VCaP (cell line): Measurements from ENCODE around the gene AGK.

Source experiments
- H3K27ac ChIP-seq: fragments of 450-650 bp; 2 replicates; pipeline ENCODE4 v1.5.1; 2017
- CTCF ChIP-seq: fragments of 450-650 bp; conservative IDR thresholded peaks from 2 replicates; pipeline ENCODE4 v1.5.1; 2017; ENCODE audit warnings: mild to moderate bottlenecking, moderate library complexity

Gene AGK

GRCh38 chr7:141519623-141520022 is 31.6 kb upstream of the AGK start:
- TF ChIP-seq CTCF = no peak
- no peak overlapping the region for H3K27ac ChIP-seq

DNA sequence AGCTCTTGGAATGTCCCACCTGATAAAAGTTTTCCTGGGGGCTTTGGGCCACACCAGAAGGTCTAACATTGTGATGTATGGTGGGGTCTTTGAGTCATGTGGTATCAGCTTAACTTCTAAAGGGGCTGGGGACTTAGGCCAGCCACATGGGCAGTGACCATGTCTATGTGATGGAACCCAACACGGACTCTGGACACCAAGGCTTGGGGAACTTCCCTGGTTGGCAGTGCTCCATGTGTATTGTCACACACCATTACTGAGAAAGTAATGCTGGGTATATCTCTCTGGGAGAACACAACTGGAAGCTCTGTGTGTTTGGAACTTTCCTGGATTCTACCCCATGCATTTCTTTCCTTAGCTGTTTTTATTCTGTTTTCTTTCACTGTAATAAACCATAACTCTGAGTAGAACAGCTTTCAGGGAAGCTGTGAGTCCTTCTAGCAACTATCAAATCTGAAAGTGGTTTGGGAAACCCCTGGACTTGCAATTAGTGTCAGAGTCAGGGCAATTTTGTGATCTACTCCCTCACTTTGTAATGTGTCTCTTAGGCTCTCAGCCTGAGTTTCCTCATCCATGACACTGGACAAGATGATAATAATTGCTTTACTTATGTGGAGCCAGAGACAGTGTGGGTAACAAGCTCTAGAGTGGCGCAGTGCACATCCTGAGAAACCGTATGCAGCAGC is 28.4 kb upstream of the AGK start:
- TF ChIP-seq CTCF = no peak
- H3K27ac ChIP-seq = no peak overlapping the region

GRCh38 chr7:141525973-141526514 is 25.2 kb upstream of the AGK start:
- TF ChIP-seq CTCF = no peak
- H3K27ac ChIP-seq = no peak overlapping the region

- no peak for TF ChIP-seq CTCF
- H3K27ac ChIP-seq = no peak overlapping the region
Measured at GRCh38 chr7:141527076-141527475, 24.1 kb upstream of the AGK start.

DNA sequence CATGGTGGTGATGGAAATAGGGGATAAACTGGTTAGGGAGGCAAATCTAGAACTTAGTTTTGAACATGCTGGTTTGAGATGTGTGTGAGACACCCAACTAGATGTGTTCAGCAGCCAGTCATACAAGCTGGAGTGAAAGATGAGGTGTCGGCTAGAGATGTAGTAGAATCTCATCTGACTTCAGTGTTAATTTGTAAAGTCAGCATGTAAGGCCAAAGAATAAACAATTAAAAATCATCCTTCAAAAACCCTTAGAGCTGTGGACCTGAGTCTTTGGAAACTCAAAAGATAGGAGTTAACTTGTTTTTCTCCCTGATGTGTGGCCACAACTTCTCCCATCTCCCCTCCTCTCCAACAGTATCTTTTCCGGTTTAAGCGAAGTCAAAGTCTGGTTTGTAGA is 22.8 kb upstream of the AGK start:
- H3K27ac ChIP-seq = no peak overlapping the region
- TF ChIP-seq CTCF = no peak

DNA sequence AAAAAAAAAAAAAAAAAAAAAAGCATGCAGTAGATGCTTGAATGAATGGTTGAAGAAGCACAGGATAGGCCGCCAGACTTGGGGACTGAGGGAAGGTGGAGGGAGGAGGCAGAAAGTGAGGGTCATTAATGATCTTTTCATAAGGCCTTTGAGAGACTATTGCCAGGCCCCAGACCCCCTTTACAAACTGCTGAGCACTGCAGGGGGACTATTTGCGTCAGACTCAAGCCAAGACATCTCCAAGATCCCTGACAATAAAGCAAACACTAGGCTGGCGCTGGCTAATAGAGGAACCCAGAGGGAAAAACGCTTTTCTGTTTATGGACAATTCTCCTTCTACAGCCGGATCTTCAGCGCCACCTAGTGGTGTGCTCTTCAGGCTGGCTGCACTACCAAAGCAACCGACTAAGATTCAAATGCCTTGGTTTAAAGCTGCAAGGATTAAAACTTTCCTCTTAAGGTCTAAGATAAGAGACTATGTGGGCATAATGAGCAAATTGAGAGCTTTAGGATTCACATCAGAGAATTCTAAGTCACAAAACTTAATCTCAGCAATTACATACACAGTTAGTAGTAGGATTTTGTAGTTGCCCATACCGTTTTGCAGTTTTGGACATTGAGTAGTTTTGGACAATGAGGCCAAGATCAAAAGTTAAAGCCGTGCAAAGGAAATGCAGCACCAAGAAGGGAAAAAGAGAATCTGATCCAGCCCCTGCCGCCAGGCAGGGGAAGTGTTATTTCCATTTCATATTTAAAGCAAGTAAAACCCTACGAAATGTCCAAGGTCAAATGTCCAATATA is 17.9 kb upstream of the AGK start:
- peak overlapping the region; percentile 49 for H3K27ac ChIP-seq
- peak; percentile 99 for TF ChIP-seq CTCF
